Endothelial cell of umbilical vein (primary cell): ENCODE measurements around the gene WDR36. TPM values are rescaled to one million over a fixed set of nuclear protein-coding genes. Genes with fewer than 3 reads are reported as not detected.
A peak's percentile ranks its signal among the peaks of the same experiment; 100 is the strongest.

Experiments
- BruUV-seq: library from RNA; stranded (reverse); fragments of 400-500 nt; replicated peaks from 2 replicates; lab custom pipeline; 2021; lab: Mats Ljungman, UMichigan
- CTCF ChIA-PET: fragments of 300-600, 350-600 bp; sonication (Branson Sonifier 250); formaldehyde crosslinking; loops from one replicate; lab custom pipeline; 2021; ENCODE audit warnings: antibody characterized with exemption, inconsistent platforms; lab: Charles Lee
- POLR2A ChIA-PET: fragments of 300-600, 350-600 bp; sonication (Branson Sonifier 250); formaldehyde crosslinking; loops from one replicate; lab custom pipeline; 2021; ENCODE audit warnings: antibody characterized with exemption, inconsistent platforms; lab: Charles Lee
- DNase-seq: peaks from one replicate; pipeline ENCODE4 v3.0.0-alpha.2; 2011; ENCODE audit warnings: low read depth, low spot score
- FAIRE-seq: peaks from 2 replicates; lab custom pipeline; 2011; peaks lifted over from hg19 to GRCh38; lab: Jason Lieb, UNC
- H2AFZ ChIP-seq: 2 replicates; pipeline ENCODE4 v1.6.0; 2012; ENCODE audit warnings: low read depth, low read length, control low read depth, inconsistent platforms
- H3K27ac ChIP-seq: 2 replicates; pipeline ENCODE4 v1.5.1; 2011; ENCODE audit warnings: low read depth, mild to moderate bottlenecking, control low read depth, low read length, moderate library complexity; ENCODE audit not compliant: insufficient read depth
- H3K27me3 ChIP-seq, 2 experiments: 2 replicates each; pipeline versions ENCODE4 v1.6.0 to v1.6.1; 2011; ENCODE audit warnings: low read length in 2 of 2, mixed read lengths in 1 of 2; ENCODE audit not compliant: control insufficient read depth in 2 of 2, insufficient read depth in 2 of 2
- H3K36me3 ChIP-seq, 2 experiments: 2 replicates in 1 of 2; 3 replicates in 1 of 2; pipeline ENCODE4 v1.5.1; 2011; ENCODE audit warnings: low read length in 2 of 2, mild to moderate bottlenecking in 1 of 2, moderate library complexity in 1 of 2; ENCODE audit not compliant: control insufficient read depth in 2 of 2, insufficient read depth in 2 of 2; ENCODE audit errors: extremely low read depth in 1 of 2
- H3K4me1 ChIP-seq: 3 replicates; pipeline ENCODE4 v1.5.1; 2011; ENCODE audit warnings: mild to moderate bottlenecking, low read length; ENCODE audit not compliant: control insufficient read depth, insufficient read depth; ENCODE audit errors: extremely low read depth
- H3K4me2 ChIP-seq: 2 replicates; pipeline ENCODE4 v1.6.1; 2011; ENCODE audit warnings: low read length, control low read depth, mixed read lengths; ENCODE audit not compliant: insufficient read depth
- H3K4me3 ChIP-seq, 3 experiments: fragments of 200-600 bp in 1 of 3; sonication (generic), shearing (Covaris generic) in 1 of 3; replicated peaks in 1 of 3; 2 replicates each; pipeline ENCODE4 v1.5.1; 2011 to 2016; ENCODE audit warnings: control low read depth in 3 of 3, low read length in 3 of 3, mild to moderate bottlenecking in 2 of 3, inconsistent platforms in 1 of 3, low read depth in 1 of 3, moderate library complexity in 1 of 3; ENCODE audit not compliant: insufficient read depth in 1 of 3
- H3K79me2 ChIP-seq: 2 replicates; pipeline ENCODE4 v1.6.0; 2012; ENCODE audit warnings: low read length, inconsistent platforms; ENCODE audit not compliant: control insufficient read depth, insufficient read depth
- H3K9ac ChIP-seq: replicated peaks from 2 replicates; pipeline ENCODE3; 2011; ENCODE audit warnings: low read length, control low read depth; ENCODE audit not compliant: insufficient read depth; ENCODE audit errors: extremely low read depth
- H3K9me1 ChIP-seq: replicated peaks from 3 replicates; pipeline ENCODE4 v1.6.0; 2011; ENCODE audit warnings: mild to moderate bottlenecking, low read length; ENCODE audit not compliant: control insufficient read depth, insufficient read depth; ENCODE audit errors: extremely low read depth
- H3K9me3 ChIP-seq: replicated peaks from 2 replicates; pipeline ENCODE4 v1.5.1; 2012; ENCODE audit warnings: low read length, inconsistent platforms; ENCODE audit not compliant: control insufficient read depth, insufficient read depth
- H4K20me1 ChIP-seq: replicated peaks from 2 replicates; pipeline ENCODE3; 2011; ENCODE audit warnings: mild to moderate bottlenecking, low read length; ENCODE audit not compliant: control insufficient read depth, insufficient read depth; ENCODE audit errors: extremely low read depth
- EZH2 ChIP-seq: IDR thresholded peaks from 2 replicates; pipeline ENCODE4 v1.6.1; 2012; ENCODE audit warnings: borderline replicate concordance, low read depth, mild to moderate bottlenecking, moderate library complexity, low read length, inconsistent platforms; ENCODE audit not compliant: severe bottlenecking
- GATA2 ChIP-seq: IDR thresholded peaks from 2 replicates; pipeline ENCODE4 v1.7.0; 2011; ENCODE audit warnings: low read depth, mild to moderate bottlenecking, moderate library complexity, mixed read lengths, low read length; ENCODE audit not compliant: insufficient read length, insufficient read depth
- JUN ChIP-seq: IDR thresholded peaks from 2 replicates; pipeline ENCODE4 v1.6.1; 2011; ENCODE audit warnings: borderline replicate concordance, low read depth; ENCODE audit not compliant: insufficient read length, insufficient read depth
- POLR2A ChIP-seq: IDR thresholded peaks from 2 replicates; pipeline ENCODE4 v1.6.1; 2012; ENCODE audit warnings: low read depth, mild to moderate bottlenecking, control low read depth, low read length
- dilution Hi-C: fragments of 300-500 bp; cut with MboI; formaldehyde crosslinking; loops from one replicate; pipeline ENCODE4 v1.15.0; 2019; ENCODE audit warnings: low sequenced_read_pairs; ENCODE audit not compliant: extremely low pct_ligation_motif_present
- intact Hi-C: fragments of 100-400 bp; cut with micrococcal nuclease; formaldehyde crosslinking; loops from one replicate; pipeline ENCODE4 v1.10.0; 2022
- polyA plus RNA-seq, 4 experiments: library from polyadenylated mRNA; depleted of rRNA in 3 of 4; stranded (reverse) in 3 of 4; unstranded in 1 of 4; fragments of >200 nt; gene quantifications; 2 replicates each; pipeline versions ENCODE4 v1.2.1 to v1.2.3, GENCODE V29; 2011 to 2012; ENCODE audit warnings: missing spikeins in 1 of 4
- total RNA-seq: library from RNA; stranded (reverse); gene quantifications from 2 replicates; pipeline ENCODE4 v1.2.3, GENCODE V29; 2021
- TF ChIP-seq, protein P1 (sequence below), 2 donors: IDR thresholded peaks; 1 replicate in 1 of 2; 2 replicates in 1 of 2; pipeline ENCODE4 v1.5.1; 2011; ENCODE audit warnings: low read length in 2 of 2, mild to moderate bottlenecking in 2 of 2, moderate library complexity in 2 of 2, control low read depth in 1 of 2, inconsistent platforms in 1 of 2, low read depth in 1 of 2; ENCODE audit not compliant: insufficient read depth in 1 of 2; ENCODE audit errors: extremely low read depth in 1 of 2

The WDR36 gene
- total and polyA plus RNA-seq, 2 donors (not counting 3 experiments of a cell fraction or from before 2014, with no cell fraction given), result 10.6 to 30.2 TPM

DNA sequence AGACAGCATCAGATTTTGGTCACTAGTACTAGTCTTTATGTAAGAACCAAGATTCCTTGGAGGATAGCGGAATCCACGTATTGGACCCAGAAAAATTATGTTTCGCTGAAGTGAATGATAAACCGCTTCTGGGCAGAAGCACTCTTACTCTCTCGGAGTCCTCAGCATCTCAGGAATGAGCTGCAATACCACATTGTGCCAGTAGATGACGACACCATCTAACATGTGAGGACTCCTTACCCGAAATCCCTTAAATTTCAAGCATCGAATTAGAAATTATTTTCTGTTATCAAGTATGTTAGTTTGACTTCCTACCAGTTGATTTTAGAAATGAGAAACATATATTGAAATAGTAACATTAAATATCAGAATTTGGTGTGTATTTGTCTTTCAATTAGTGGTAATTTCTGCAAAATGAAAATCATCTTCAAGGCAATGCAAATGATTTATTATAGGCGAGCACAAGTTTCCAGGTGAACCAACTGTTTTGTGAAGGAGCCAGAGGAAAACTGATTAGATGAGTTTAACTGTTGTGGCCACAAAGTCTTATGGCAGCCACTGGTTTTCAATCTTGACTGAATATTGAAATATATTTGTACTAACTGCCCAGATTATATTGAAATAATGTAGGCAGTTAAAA is 66.1 kb downstream of the WDR36 start:
- peak; percentile 78 for FAIRE-seq

More for the DNA sequence above, 66.1 kb downstream of the WDR36 start:
- no peak overlapping the region for H3K9ac ChIP-seq
- no peak overlapping the region for H3K4me2 ChIP-seq
- peak; percentile 84 for DNase-seq
- H3K4me1 ChIP-seq, result no peaks in the 10 kb centered on the region
- no peaks in the 10 kb centered on the region for H3K79me2 ChIP-seq
- CTCF ChIA-PET, result interaction anchor here (0.8 to 5.5 kb wide), 24 partner anchors 9 to 1261 kb away, joined by 3 to 62 read pairs (median 4); partner anchors contain the start of genes CAMK4, EPB41L4A and WDR36
- no peak overlapping the region for H2AFZ ChIP-seq
- H3K27ac ChIP-seq, result no peak overlapping the region
- no peaks in the 10 kb centered on the region for H3K36me3 ChIP-seq
- H3K27me3 ChIP-seq, result no peaks in the 10 kb centered on the region
- no peaks in the 10 kb centered on the region for H4K20me1 ChIP-seq
- TF ChIP-seq, protein P1, sequence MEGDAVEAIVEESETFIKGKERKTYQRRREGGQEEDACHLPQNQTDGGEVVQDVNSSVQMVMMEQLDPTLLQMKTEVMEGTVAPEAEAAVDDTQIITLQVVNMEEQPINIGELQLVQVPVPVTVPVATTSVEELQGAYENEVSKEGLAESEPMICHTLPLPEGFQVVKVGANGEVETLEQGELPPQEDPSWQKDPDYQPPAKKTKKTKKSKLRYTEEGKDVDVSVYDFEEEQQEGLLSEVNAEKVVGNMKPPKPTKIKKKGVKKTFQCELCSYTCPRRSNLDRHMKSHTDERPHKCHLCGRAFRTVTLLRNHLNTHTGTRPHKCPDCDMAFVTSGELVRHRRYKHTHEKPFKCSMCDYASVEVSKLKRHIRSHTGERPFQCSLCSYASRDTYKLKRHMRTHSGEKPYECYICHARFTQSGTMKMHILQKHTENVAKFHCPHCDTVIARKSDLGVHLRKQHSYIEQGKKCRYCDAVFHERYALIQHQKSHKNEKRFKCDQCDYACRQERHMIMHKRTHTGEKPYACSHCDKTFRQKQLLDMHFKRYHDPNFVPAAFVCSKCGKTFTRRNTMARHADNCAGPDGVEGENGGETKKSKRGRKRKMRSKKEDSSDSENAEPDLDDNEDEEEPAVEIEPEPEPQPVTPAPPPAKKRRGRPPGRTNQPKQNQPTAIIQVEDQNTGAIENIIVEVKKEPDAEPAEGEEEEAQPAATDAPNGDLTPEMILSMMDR (IDR thresholded peaks at IDR 0.05; ENCODE audit: extremely low read depth in 1 of 2, insufficient read depth in 1 of 2, low read depth in 1 of 2, low read length in 2 of 2), result peak; percentile 91 to 98
- TF ChIP-seq EZH2, result no peak
- no peak for TF ChIP-seq GATA2
- no peak for TF ChIP-seq POLR2A
- no peak for TF ChIP-seq JUN
- H3K9me3 ChIP-seq, result no peaks in the 10 kb centered on the region
- intact Hi-C loops (loop anchor here (1.0 to 2.0 kb wide), 4 partner anchors 121 to 989 kb away; no protein-coding TSS in a partner anchor), dilution Hi-C loops (no loop called here)
- POLR2A ChIA-PET, result no interaction called here
- BruUV-seq, result no TSS peak
- no peak overlapping the region for H3K4me3 ChIP-seq
- H3K9me1 ChIP-seq, result no peaks in the 10 kb centered on the region
